H9 (cell line): ENCODE results near the gene NGDN. TPM values are rescaled to one million over a fixed set of nuclear protein-coding genes. Genes with fewer than 3 reads are reported as not detected.

Source experiments
- DNase-seq: peaks from one replicate; pipeline ENCODE4 v3.0.0-alpha.2; 2017
- H2AFZ ChIP-seq: one replicate; pipeline ENCODE4 v1.6.1; 2013; ENCODE audit warnings: mild to moderate bottlenecking, low read length, control low read depth, moderate library complexity
- H2AK5ac ChIP-seq: 2 replicates; pipeline ENCODE4 v1.6.1; 2013; ENCODE audit warnings: low read length, control low read depth, mixed read lengths; ENCODE audit not compliant: insufficient read length
- H2BK120ac ChIP-seq: one replicate; pipeline ENCODE4 v1.6.1; 2013; ENCODE audit warnings: low read depth, mild to moderate bottlenecking, low read length, control low read depth, inconsistent platforms; ENCODE audit not compliant: poor library complexity, severe bottlenecking
- H2BK12ac ChIP-seq: 2 replicates; pipeline ENCODE4 v1.6.1; 2013; ENCODE audit warnings: low read length, control low read depth, mixed read lengths, low read depth; ENCODE audit not compliant: insufficient read length
- H2BK15ac ChIP-seq: 2 replicates; pipeline ENCODE4 v1.6.1; 2013; ENCODE audit warnings: low read depth, low read length, control low read depth
- H2BK20ac ChIP-seq: one replicate; pipeline ENCODE4 v1.6.1; 2013; ENCODE audit warnings: low read depth, mild to moderate bottlenecking, low read length, control low read depth, inconsistent platforms; ENCODE audit not compliant: poor library complexity, severe bottlenecking
- H2BK5ac ChIP-seq: 2 replicates; pipeline ENCODE4 v1.6.1; 2013; ENCODE audit warnings: low read length, control low read depth, mixed read lengths; ENCODE audit not compliant: insufficient read length
- H3K14ac ChIP-seq: 2 replicates; pipeline ENCODE4 v1.6.1; 2013; ENCODE audit warnings: low read length, control low read depth; ENCODE audit not compliant: insufficient read depth
- H3K18ac ChIP-seq: 2 replicates; pipeline ENCODE4 v1.6.1; 2013; ENCODE audit warnings: low read depth, mild to moderate bottlenecking, mixed read lengths, low read length, control low read depth; ENCODE audit not compliant: insufficient read length
- H3K23ac ChIP-seq: 2 replicates; pipeline ENCODE4 v1.6.1; 2013; ENCODE audit warnings: low read length, control low read depth, mixed read lengths, low read depth; ENCODE audit not compliant: insufficient read length
- H3K23me2 ChIP-seq: 2 replicates; pipeline ENCODE4 v1.6.1; 2013; ENCODE audit warnings: low read depth, mild to moderate bottlenecking, mixed read lengths, low read length, control low read depth; ENCODE audit not compliant: insufficient read length, poor library complexity, severe bottlenecking
- H3K27ac ChIP-seq: 2 replicates; pipeline ENCODE4 v1.5.1; 2013; ENCODE audit warnings: low read length, control low read depth, mixed read lengths, low read depth; ENCODE audit not compliant: insufficient read length
- H3K27me3 ChIP-seq: 2 replicates; pipeline ENCODE4 v1.6.1; 2013; ENCODE audit warnings: low read length, control low read depth, inconsistent platforms; ENCODE audit not compliant: insufficient read depth
- H3K4ac ChIP-seq: 2 replicates; pipeline ENCODE4 v1.6.1; 2013; ENCODE audit warnings: low read depth, mild to moderate bottlenecking, control low read depth, inconsistent platforms, low read length, moderate library complexity
- H3K4me1 ChIP-seq: 2 replicates; pipeline ENCODE4 v1.6.1; 2013; ENCODE audit warnings: low read length, control low read depth, inconsistent platforms; ENCODE audit not compliant: insufficient read depth
- H3K4me2 ChIP-seq: 2 replicates; pipeline ENCODE4 v1.6.1; 2013; ENCODE audit warnings: low read length, control low read depth, mixed read lengths; ENCODE audit not compliant: insufficient read length, insufficient read depth
- H3K56ac ChIP-seq: 2 replicates; pipeline ENCODE4 v1.6.1; 2013; ENCODE audit warnings: low read depth, mild to moderate bottlenecking, mixed read lengths, low read length, control low read depth; ENCODE audit not compliant: insufficient read length
- H3K79me1 ChIP-seq: 2 replicates; pipeline ENCODE4 v1.6.1; 2013; ENCODE audit warnings: low read depth, mild to moderate bottlenecking, moderate library complexity, low read length, control low read depth, inconsistent platforms; ENCODE audit not compliant: insufficient read depth, poor library complexity, severe bottlenecking
- H3K79me2 ChIP-seq: 2 replicates; pipeline ENCODE4 v1.6.1; 2013; ENCODE audit warnings: low read length, control low read depth, inconsistent platforms; ENCODE audit not compliant: insufficient read depth
- H3K9ac ChIP-seq: 2 replicates; pipeline ENCODE4 v1.6.1; 2013; ENCODE audit warnings: low read length, control low read depth, mixed read lengths; ENCODE audit not compliant: insufficient read length; ENCODE audit errors: extremely low read depth
- H3K9me3 ChIP-seq: one replicate; pipeline ENCODE4 v1.6.1; 2013; ENCODE audit warnings: low read depth, low read length, inconsistent platforms; ENCODE audit not compliant: control insufficient read depth
- H3T11ph ChIP-seq: one replicate; pipeline ENCODE4 v1.6.1; 2013; ENCODE audit warnings: mild to moderate bottlenecking, low read length, control low read depth, inconsistent platforms
- H4K20me1 ChIP-seq: one replicate; pipeline ENCODE4 v1.6.1; 2013; ENCODE audit not compliant: control insufficient read depth, insufficient read length, insufficient read depth
- H4K5ac ChIP-seq: 2 replicates; pipeline ENCODE4 v1.6.1; 2013; ENCODE audit warnings: low read depth, mild to moderate bottlenecking, mixed read lengths, low read length, control low read depth; ENCODE audit not compliant: insufficient read length
- H4K8ac ChIP-seq: replicated peaks from 2 replicates; pipeline ENCODE4 v1.6.1; 2013; ENCODE audit warnings: low read length, control low read depth, mixed read lengths, low read depth; ENCODE audit not compliant: insufficient read length
- H4K91ac ChIP-seq: 2 replicates; pipeline ENCODE4 v1.6.1; 2013; ENCODE audit warnings: low read depth, mild to moderate bottlenecking, moderate library complexity, mixed read lengths, low read length, control low read depth; ENCODE audit not compliant: insufficient read length
- H3K27ac Mint-ChIP-seq, 3 experiments: 2 replicates in 2 of 3; 3 replicates in 1 of 3; pipeline ENCODE4 v1.8.0; 2020 to 2021; ENCODE audit warnings: mixed read lengths in 3 of 3, mild to moderate bottlenecking in 1 of 3, moderate library complexity in 1 of 3
- H3K27me3 Mint-ChIP-seq: 2 replicates; pipeline ENCODE4 v1.8.0; 2021; ENCODE audit warnings: low read depth, mild to moderate bottlenecking, moderate library complexity, mixed read lengths
- H3K36me3 Mint-ChIP-seq, 3 experiments: 2 replicates in 2 of 3; 3 replicates in 1 of 3; pipeline ENCODE4 v1.8.0; 2020 to 2021; ENCODE audit warnings: low read depth in 3 of 3, mixed read lengths in 3 of 3; ENCODE audit not compliant: insufficient read depth in 1 of 3
- H3K4me1 Mint-ChIP-seq, 2 experiments: 2 replicates each; pipeline ENCODE4 v1.8.0; 2020; ENCODE audit warnings: mixed read lengths in 2 of 2
- H3K4me3 Mint-ChIP-seq, 2 experiments: 2 replicates in 1 of 2; 3 replicates in 1 of 2; pipeline ENCODE4 v1.8.0; 2020 to 2021; ENCODE audit warnings: mild to moderate bottlenecking in 2 of 2, mixed read lengths in 2 of 2, moderate library complexity in 1 of 2
- H3K9me3 Mint-ChIP-seq, 2 experiments: 2 replicates in 1 of 2; 3 replicates in 1 of 2; pipeline ENCODE4 v1.8.0; 2020; ENCODE audit warnings: mild to moderate bottlenecking in 2 of 2, mixed read lengths in 2 of 2, moderate library complexity in 1 of 2
- CTCF ChIP-seq: fragments of 200-600 bp; sonication (generic); conservative IDR thresholded peaks from 3 replicates; pipeline ENCODE4 v1.8.0; 2021; ENCODE audit warnings: antibody characterized with exemption, mild to moderate bottlenecking
- WGBS: extraction: QIAGEN DNeasy Blood & Tissue Kit; methylation state at CpG from one replicate; pipeline ENCODE4 v1.1.7; 2013; ENCODE audit warnings: missing lambda C conversion rate, low lambda C conversion rate, mixed read lengths; ENCODE audit not compliant: insufficient read length; ENCODE audit errors: extremely low coverage; 5-methylcytosine and 5-hydroxymethylcytosine counted together
- total RNA-seq: library from RNA; stranded (reverse); gene quantifications from 2 replicates; pipeline ENCODE4 v1.2.1, GENCODE V29; 2021

NGDN gene
- total RNA-seq, 1 experiment from 2014 or later, result 53.1 TPM

GRCh38 chr14:23443411-23443812 lies 26.1 kb upstream of the NGDN start:
- Histone ChIP-seq H3K27ac (no peak overlapping the region), H3K4me2 (no peak overlapping the region)
- DNase-seq, result peak; percentile 23

More at GRCh38 chr14:23443411-23443812, 26.1 kb upstream of the NGDN start:
- Histone ChIP-seq H4K91ac (no peak overlapping the region), H3K79me1 (no peaks in the 10 kb centered on the region), H3K27me3 (no peaks in the 10 kb centered on the region; the same call in 1 of the 2 replicates), H3K4ac (no peak overlapping the region), H3T11ph (no peak overlapping the region), H2BK5ac (no peak overlapping the region), H2BK15ac (no peak overlapping the region), H4K20me1 (no peaks in the 10 kb centered on the region), H4K5ac (no peak overlapping the region), H2BK12ac (no peak overlapping the region), H3K56ac (no peak overlapping the region), H4K8ac (no peak overlapping the region), H3K14ac (no peak overlapping the region; the same call in 1 of the 2 replicates), H3K23me2 (no peaks in the 10 kb centered on the region), H3K79me2 (no peaks in the 10 kb centered on the region), H3K9me3 (no peaks in the 10 kb centered on the region), H2BK20ac (no peak overlapping the region), H3K9ac (no peak overlapping the region), H2BK120ac (no peak overlapping the region), H2AK5ac (no peak overlapping the region), H3K4me1 (no peaks in the 10 kb centered on the region), H3K23ac (no peak overlapping the region), H2AFZ (no peak overlapping the region), H3K18ac (peak overlapping the region; percentile 56)
- H3K27ac Mint-ChIP-seq, result peak overlapping the region in 1 of 3 experiments; percentile 74; a peak in 2 of 7 replicates
- H3K4me1 Mint-ChIP-seq, result peaks cover 29 to 33% of the 10 kb centered on the region in 2 experiments
- H3K36me3 Mint-ChIP-seq, result no peaks in the 10 kb centered on the region
- no peak overlapping the region; a peak in 1 of 5 replicates for H3K4me3 Mint-ChIP-seq
- peaks cover 38% of the 10 kb centered on the region for H3K27me3 Mint-ChIP-seq
- no CpG with 5 or more reads among the region's 11 CpGs for whole genome bisulfite sequencing
- no peaks in the 10 kb centered on the region; a peak in 1 of 5 replicates for H3K9me3 Mint-ChIP-seq
- TF ChIP-seq CTCF, result no peak
